ENCODE results near the gene ADAMTS3. TPM values are rescaled to one million over a fixed set of nuclear protein-coding genes. Genes with fewer than 3 reads are reported as not detected.

The ADAMTS3 gene
- total RNA-seq, 1 donor from 2014 or later: 1.1 TPM

GRCh38 chr4:72471816-72472215, 97.2 kb downstream of the ADAMTS3 start:
- Histone ChIP-seq H3K4me3 (no peak overlapping the region), H3K27ac (no peak overlapping the region), H3K27me3 (ENCODE audit: low read depth) (no peaks in the 10 kb centered on the region), H3K36me3 (no peaks in the 10 kb centered on the region), H3K9me3 (no peaks in the 10 kb centered on the region), H3K4me1 (no peaks in the 10 kb centered on the region)
- no peak for TF ChIP-seq CTCF (IDR thresholded peaks at IDR 0.05)
- no peak for ATAC-seq
- no peak for DNase-seq
- intact Hi-C loops (cut with DNase I): no loop called here

- no peak for DNase-seq
- Histone ChIP-seq H3K27me3 (ENCODE audit: low read depth) (no peaks in the 10 kb centered on the region), H3K36me3 (no peaks in the 10 kb centered on the region), H3K4me1 (no peaks in the 10 kb centered on the region), H3K4me3 (no peak overlapping the region), H3K9me3 (no peaks in the 10 kb centered on the region), H3K27ac (no peak overlapping the region)
- peak; percentile 51 for TF ChIP-seq CTCF (IDR thresholded peaks at IDR 0.05)
- ATAC-seq: no peak
- intact Hi-C loops (cut with DNase I): loop anchor here (5.0 kb wide), 1 partner anchor 142 kb away; no protein-coding TSS in a partner anchor
These were observed 100.0 kb downstream of the ADAMTS3 start for GRCh38 chr4:72468904-72469502.

DNA sequence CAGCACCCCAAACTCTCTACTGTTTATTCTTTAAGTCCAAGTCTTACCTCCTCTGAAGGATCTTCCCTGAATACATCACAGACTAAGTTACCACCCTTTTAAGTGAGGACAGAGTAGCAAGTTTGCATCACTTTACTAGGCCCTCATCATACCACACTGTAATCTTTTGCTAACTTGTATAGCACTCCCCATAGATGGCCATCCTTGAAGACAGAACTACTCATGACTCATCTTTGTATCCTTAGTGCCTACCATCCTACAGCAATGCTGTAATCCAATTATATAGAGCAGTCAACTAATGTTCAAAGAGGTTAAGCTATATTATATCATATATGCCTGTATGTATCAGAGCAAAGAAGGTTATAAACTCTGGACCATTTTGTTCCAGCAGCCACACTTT, 101.4 kb downstream of the ADAMTS3 start:
- no peak for DNase-seq
- Histone ChIP-seq H3K4me1 (no peaks in the 10 kb centered on the region), H3K27ac (no peak overlapping the region), H3K4me3 (no peak overlapping the region), H3K9me3 (no peaks in the 10 kb centered on the region), H3K36me3 (no peaks in the 10 kb centered on the region), H3K27me3 (ENCODE audit: low read depth) (no peaks in the 10 kb centered on the region)
- ATAC-seq: no peak
- intact Hi-C loops (cut with DNase I): loop anchor here (5.0 kb wide), 1 partner anchor 140 kb away; no protein-coding TSS in a partner anchor
- TF ChIP-seq CTCF (IDR thresholded peaks at IDR 0.05): no peak

DNA sequence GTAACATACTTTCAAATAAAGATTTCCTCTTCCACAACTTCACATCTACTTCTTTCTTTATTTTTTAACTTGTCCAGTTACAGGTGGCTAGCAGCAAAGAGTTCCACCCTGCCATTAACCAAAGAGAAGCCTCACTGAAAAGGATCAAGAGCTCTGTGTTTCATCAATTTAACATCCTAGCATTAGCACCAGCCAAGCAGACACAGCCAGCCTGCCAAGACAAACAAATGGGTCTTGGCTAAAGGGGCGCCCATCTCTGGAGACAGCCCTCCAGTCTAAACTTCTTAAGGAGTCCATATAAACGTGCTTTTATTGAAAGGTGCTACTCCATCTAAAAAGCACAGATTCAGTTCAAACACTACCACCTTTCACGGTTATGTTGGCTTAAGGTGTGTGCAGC, 105.3 kb downstream of the ADAMTS3 start:
- H3K4me3 ChIP-seq: no peak overlapping the region
- H3K27me3 ChIP-seq (ENCODE audit: low read depth): no peaks in the 10 kb centered on the region
- no peaks in the 10 kb centered on the region for H3K9me3 ChIP-seq
- no peak for TF ChIP-seq CTCF (IDR thresholded peaks at IDR 0.05)
- no peak for ATAC-seq
- intact Hi-C loops (cut with DNase I): no loop called here
- H3K4me1 ChIP-seq: no peaks in the 10 kb centered on the region
- DNase-seq: no peak
- no peaks in the 10 kb centered on the region for H3K36me3 ChIP-seq
- H3K27ac ChIP-seq: no peak overlapping the region

GRCh38 chr4:72457158-72457557, 111.9 kb downstream of the ADAMTS3 start:
- no peak for DNase-seq
- H3K4me1 ChIP-seq: no peaks in the 10 kb centered on the region
- no peak overlapping the region for H3K4me3 ChIP-seq
- H3K27ac ChIP-seq: no peak overlapping the region
- no peaks in the 10 kb centered on the region for H3K9me3 ChIP-seq
- intact Hi-C loops (cut with DNase I): no loop called here
- ATAC-seq: no peak
- no peak for TF ChIP-seq CTCF (IDR thresholded peaks at IDR 0.05)
- no peaks in the 10 kb centered on the region for H3K27me3 ChIP-seq (ENCODE audit: low read depth)
- no peaks in the 10 kb centered on the region for H3K36me3 ChIP-seq
